ENCODE data around the gene TNFRSF19. TPM values are rescaled to one million over a fixed set of nuclear protein-coding genes. Genes with fewer than 3 reads are reported as not detected.
"Not testable (repeated sequence)": the region's sequence is repeated elsewhere in the genome, so short reads cannot be mapped to it uniquely, and the experiment has no call there.

Gene TNFRSF19, protein sequence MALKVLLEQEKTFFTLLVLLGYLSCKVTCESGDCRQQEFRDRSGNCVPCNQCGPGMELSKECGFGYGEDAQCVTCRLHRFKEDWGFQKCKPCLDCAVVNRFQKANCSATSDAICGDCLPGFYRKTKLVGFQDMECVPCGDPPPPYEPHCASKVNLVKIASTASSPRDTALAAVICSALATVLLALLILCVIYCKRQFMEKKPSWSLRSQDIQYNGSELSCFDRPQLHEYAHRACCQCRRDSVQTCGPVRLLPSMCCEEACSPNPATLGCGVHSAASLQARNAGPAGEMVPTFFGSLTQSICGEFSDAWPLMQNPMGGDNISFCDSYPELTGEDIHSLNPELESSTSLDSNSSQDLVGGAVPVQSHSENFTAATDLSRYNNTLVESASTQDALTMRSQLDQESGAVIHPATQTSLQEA
- 25.9 TPM for total RNA-seq
- long read RNA-seq, full-length matches to known transcripts: 13 of 19 reads
- long read RNA-seq, partial matches to known transcripts: 2 of 19 reads
- long read RNA-seq, other reads (novel, unspliced or antisense): 4 of 19 reads

DNA sequence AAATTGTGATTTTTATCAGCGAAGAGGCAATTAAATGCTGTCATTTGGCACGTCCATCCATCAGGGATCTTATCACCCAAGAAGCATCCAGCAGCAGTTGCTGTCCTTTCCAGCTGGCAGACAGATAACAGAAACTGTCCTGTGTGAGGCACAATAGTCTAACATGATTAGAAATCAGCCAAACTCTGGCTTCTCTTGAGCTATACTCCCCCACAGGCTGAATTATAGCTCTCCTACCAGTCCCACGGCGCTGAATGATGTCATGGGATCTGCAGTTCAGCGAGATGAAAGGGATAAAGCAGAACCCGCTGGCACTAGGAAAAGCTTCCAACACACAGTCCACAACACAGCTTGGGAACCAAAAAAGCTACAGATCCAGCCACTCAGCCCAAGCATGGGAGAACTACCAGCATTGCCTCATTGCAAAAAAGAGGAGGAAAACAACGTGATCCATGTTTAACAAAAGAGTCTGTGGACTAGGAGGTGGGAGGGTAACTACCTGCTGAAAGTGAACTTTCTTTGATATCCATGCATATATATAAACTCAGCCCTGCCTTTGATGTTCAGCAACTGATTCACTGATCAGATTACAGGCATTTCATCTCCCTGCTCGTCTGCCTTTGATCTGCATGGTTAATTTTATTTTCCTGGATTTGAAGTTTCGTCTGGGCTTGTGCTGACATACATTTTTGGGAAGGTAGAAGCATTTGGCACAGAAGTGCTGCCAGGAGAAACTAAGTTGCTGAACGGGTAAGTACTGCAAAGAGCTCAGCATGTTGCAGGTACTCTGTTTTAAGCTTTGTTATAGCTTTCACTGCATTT, at the start of gene TNFRSF19:
TNFRSF19 (plus strand) TSS at position 314 of the 822 bp plus-strand sequence. CDS start 19,772 bp downstream, outside the sequence.
- Histone ChIP-seq H3K27me3 (ENCODE audit: low read depth) (no peaks in the 10 kb centered on the region), H3K9me3 (replicated peaks) (no peaks in the 10 kb centered on the region), H3K36me3 (no peaks in the 10 kb centered on the region), H3K4me1 (peaks cover 19% of the 10 kb centered on the region), H3K4me3 (peak within 1 kb of the TSS; percentile 67), H3K27ac (replicated peaks) (peak within 1 kb of the TSS; percentile 84)
- TF ChIP-seq, protein P1, sequence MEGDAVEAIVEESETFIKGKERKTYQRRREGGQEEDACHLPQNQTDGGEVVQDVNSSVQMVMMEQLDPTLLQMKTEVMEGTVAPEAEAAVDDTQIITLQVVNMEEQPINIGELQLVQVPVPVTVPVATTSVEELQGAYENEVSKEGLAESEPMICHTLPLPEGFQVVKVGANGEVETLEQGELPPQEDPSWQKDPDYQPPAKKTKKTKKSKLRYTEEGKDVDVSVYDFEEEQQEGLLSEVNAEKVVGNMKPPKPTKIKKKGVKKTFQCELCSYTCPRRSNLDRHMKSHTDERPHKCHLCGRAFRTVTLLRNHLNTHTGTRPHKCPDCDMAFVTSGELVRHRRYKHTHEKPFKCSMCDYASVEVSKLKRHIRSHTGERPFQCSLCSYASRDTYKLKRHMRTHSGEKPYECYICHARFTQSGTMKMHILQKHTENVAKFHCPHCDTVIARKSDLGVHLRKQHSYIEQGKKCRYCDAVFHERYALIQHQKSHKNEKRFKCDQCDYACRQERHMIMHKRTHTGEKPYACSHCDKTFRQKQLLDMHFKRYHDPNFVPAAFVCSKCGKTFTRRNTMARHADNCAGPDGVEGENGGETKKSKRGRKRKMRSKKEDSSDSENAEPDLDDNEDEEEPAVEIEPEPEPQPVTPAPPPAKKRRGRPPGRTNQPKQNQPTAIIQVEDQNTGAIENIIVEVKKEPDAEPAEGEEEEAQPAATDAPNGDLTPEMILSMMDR (IDR thresholded peaks at IDR 0.05; ENCODE audit: borderline replicate concordance): no peak
- intact Hi-C loops (cut with micrococcal nuclease): loop anchor here (5.0 kb wide), 1 partner anchor 103 kb away; no protein-coding TSS in a partner anchor
- DNase-seq: peak; percentile 45

DNA sequence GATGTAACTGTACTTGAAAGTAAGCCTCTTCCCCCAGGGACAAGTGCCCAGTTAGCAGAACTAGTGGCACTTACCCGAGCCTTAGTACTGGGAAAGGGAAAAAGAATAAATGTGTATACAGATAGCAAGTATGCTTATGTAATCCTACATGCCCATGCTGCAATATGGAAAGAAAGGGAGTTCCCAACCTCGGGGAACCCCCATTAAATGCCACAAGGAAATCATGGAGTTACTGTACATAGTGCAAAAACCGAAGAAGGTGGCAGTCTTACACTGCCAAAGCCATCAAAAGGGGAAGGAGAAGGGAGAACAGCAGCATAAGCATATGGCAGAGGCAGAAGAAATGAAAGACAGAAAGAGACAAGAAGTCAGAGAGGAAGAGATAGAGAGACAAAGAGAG, 40.3 kb upstream of the TNFRSF19 start:
- H3K36me3 ChIP-seq; H3K4me3 ChIP-seq; H3K27me3 ChIP-seq (ENCODE audit: low read depth); DNase-seq; intact Hi-C loops (cut with micrococcal nuclease); H3K4me1 ChIP-seq; H3K27ac ChIP-seq (replicated peaks): not testable (repeated sequence)
- H3K9me3 ChIP-seq (replicated peaks): peaks cover 27% of the 10 kb centered on the region

DNA sequence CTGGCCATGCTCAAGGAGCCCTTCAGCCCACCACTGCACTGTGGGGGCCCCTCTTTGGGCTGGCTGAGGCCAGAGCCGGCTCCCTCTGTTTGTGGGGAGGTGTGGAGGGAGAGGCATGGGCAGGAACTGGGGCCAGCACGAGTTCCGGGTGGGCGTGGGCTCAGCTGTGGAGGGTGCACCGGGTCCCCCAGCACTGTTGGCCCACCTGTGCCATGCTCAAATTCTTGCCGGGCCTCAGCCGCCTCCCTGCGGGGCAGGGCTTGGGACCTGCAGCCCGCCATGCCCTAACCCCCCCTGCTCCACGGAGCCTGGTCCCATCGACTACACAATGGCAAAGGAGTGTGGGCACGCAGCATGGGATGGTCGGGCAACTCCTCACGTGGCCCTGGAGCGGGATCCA, 38.8 kb upstream of the TNFRSF19 start:
- Histone ChIP-seq H3K9me3 (replicated peaks) (peaks cover 12% of the 10 kb centered on the region), H3K27ac (replicated peaks) (no peak overlapping the region), H3K4me1 (no peaks in the 10 kb centered on the region), H3K4me3 (no peak overlapping the region), H3K27me3 (ENCODE audit: low read depth) (no peaks in the 10 kb centered on the region), H3K36me3 (no peaks in the 10 kb centered on the region)
- TF ChIP-seq, protein P1 (IDR thresholded peaks at IDR 0.05; ENCODE audit: borderline replicate concordance): no peak
- no peak for DNase-seq
- intact Hi-C loops (cut with micrococcal nuclease): no loop called here

DNA sequence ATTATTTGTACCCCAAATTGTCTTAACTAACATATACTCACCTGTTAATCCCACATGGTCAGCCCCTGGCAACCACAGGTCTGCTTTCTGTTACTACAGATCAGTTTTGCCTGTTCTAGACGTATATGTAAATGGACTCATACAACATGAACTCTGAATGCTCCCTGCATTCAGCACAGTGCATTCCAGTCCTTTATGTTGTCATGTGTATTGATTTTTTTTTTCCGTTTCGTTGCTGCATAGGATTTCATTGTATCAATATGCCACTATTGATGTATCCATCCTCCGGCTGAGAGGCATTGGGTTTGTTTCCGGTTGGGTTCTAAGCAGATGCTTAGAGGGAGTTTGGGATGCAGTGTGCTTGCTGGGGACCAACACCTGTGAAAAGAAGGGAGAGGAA, 36.1 kb upstream of the TNFRSF19 start:
- Histone ChIP-seq H3K9me3 (replicated peaks) (peaks cover 14% of the 10 kb centered on the region), H3K27ac (replicated peaks) (no peak overlapping the region), H3K27me3 (ENCODE audit: low read depth) (no peaks in the 10 kb centered on the region), H3K4me1 (no peaks in the 10 kb centered on the region), H3K4me3 (no peak overlapping the region), H3K36me3 (no peaks in the 10 kb centered on the region)
- intact Hi-C loops (cut with micrococcal nuclease): no loop called here
- TF ChIP-seq, protein P1 (IDR thresholded peaks at IDR 0.05; ENCODE audit: borderline replicate concordance): no peak
- no peak for DNase-seq

DNA sequence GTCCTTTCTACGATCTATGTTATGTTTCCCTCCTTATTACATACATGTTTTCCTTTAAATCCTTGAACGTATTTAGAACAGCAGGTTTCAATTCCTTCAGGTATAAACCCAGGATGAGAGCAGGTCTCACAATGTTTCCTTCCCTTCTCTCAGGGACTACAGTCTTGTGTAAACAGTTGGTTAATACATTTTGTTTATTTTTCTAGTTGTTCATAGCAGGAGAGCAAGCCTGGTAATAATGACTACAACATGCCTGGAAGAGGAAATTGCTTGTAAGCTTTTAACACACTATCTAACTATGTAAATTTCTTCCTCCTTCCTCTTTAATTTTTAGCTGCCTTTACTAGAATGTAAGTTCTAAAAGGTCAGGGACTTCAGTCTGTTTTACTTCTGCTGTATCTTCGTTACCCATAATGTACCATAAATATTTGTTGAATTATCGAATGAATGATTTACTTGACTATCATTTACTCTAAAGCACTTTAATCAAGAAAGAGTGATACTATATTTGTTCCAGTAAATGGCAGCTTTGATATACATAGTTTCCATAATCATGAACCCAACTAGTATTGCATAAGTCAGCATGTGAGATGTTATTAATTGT, 28.9 kb upstream of the TNFRSF19 start:
- Histone ChIP-seq H3K9me3 (replicated peaks) (peaks cover 4% of the 10 kb centered on the region), H3K4me1 (no peaks in the 10 kb centered on the region), H3K27ac (replicated peaks) (no peak overlapping the region), H3K4me3 (no peak overlapping the region), H3K36me3 (no peaks in the 10 kb centered on the region), H3K27me3 (ENCODE audit: low read depth) (no peaks in the 10 kb centered on the region)
- no peak for DNase-seq
- intact Hi-C loops (cut with micrococcal nuclease): no loop called here
- TF ChIP-seq, protein P1 (IDR thresholded peaks at IDR 0.05; ENCODE audit: borderline replicate concordance): no peak

Data from left ventricle myocardium inferior (tissue), 1 donor.